Parathyroid adenoma (tissue), 2 donors: ENCODE measurements around the gene DHRS7C.

Experiments used
- H2AFZ ChIP-seq: fragments of 300-600 bp; sonication (generic); one replicate; pipeline ENCODE4 v1.7.0; 2017; ENCODE audit warnings: antibody characterized with exemption, mild to moderate bottlenecking
- H3K27ac ChIP-seq: fragments of 300-600 bp; sonication (generic); one replicate; pipeline ENCODE4 v1.7.0; 2017
- H3K27me3 ChIP-seq: fragments of 300-600 bp; sonication (generic); one replicate; pipeline ENCODE4 v1.7.0; 2017; ENCODE audit warnings: low read length; ENCODE audit not compliant: control insufficient read depth, insufficient read depth
- H3K36me3 ChIP-seq: fragments of 300-600 bp; sonication (generic); one replicate; pipeline ENCODE4 v1.7.0; 2017; ENCODE audit warnings: low read length; ENCODE audit not compliant: control insufficient read depth, insufficient read depth
- H3K4me1 ChIP-seq: fragments of 300-600 bp; sonication (generic); one replicate; pipeline ENCODE4 v1.7.0; 2017; ENCODE audit warnings: control low read depth
- H3K4me2 ChIP-seq: fragments of 300-600 bp; sonication (generic); one replicate; pipeline ENCODE4 v1.7.0; 2017; ENCODE audit warnings: low read length
- H3K4me3 ChIP-seq: fragments of 300-600 bp; sonication (generic); one replicate; pipeline ENCODE4 v1.7.0; 2017; ENCODE audit warnings: low read depth, low read length
- H3K79me2 ChIP-seq: fragments of 300-600 bp; sonication (generic); one replicate; pipeline ENCODE4 v1.7.0; 2017; ENCODE audit warnings: control low read depth
- H3K9ac ChIP-seq: fragments of 300-600 bp; sonication (generic); one replicate; pipeline ENCODE4 v1.7.0; 2017; ENCODE audit warnings: mild to moderate bottlenecking
- H3K9me3 ChIP-seq: fragments of 300-600 bp; sonication (generic); one replicate; pipeline ENCODE4 v1.7.0; 2017; ENCODE audit warnings: low read length; ENCODE audit not compliant: control insufficient read depth
- TF ChIP-seq, protein P1 (sequence below): fragments of 300-600 bp; sonication (generic); IDR thresholded peaks from one replicate; pipeline ENCODE4 v1.7.0; 2017; ENCODE audit warnings: antibody characterized with exemption, mild to moderate bottlenecking
- donor health status: primary hyperparathyroidism.

The DHRS7C gene

GRCh38 chr17:9817086-9817485, 25.7 kb upstream of the DHRS7C start:
- H2AFZ ChIP-seq = no peak overlapping the region
- no peaks in the 10 kb centered on the region for H3K27me3 ChIP-seq
- no peak overlapping the region for H3K27ac ChIP-seq
- no peaks in the 10 kb centered on the region for H3K79me2 ChIP-seq
- no peak overlapping the region for H3K4me2 ChIP-seq
- TF ChIP-seq, protein P1, sequence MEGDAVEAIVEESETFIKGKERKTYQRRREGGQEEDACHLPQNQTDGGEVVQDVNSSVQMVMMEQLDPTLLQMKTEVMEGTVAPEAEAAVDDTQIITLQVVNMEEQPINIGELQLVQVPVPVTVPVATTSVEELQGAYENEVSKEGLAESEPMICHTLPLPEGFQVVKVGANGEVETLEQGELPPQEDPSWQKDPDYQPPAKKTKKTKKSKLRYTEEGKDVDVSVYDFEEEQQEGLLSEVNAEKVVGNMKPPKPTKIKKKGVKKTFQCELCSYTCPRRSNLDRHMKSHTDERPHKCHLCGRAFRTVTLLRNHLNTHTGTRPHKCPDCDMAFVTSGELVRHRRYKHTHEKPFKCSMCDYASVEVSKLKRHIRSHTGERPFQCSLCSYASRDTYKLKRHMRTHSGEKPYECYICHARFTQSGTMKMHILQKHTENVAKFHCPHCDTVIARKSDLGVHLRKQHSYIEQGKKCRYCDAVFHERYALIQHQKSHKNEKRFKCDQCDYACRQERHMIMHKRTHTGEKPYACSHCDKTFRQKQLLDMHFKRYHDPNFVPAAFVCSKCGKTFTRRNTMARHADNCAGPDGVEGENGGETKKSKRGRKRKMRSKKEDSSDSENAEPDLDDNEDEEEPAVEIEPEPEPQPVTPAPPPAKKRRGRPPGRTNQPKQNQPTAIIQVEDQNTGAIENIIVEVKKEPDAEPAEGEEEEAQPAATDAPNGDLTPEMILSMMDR = no peak
- H3K9me3 ChIP-seq = no peaks in the 10 kb centered on the region
- H3K4me3 ChIP-seq = no peak overlapping the region
- H3K9ac ChIP-seq = no peak overlapping the region
- H3K36me3 ChIP-seq = no peaks in the 10 kb centered on the region
- H3K4me1 ChIP-seq = no peaks in the 10 kb centered on the region

GRCh38 chr17:9816472-9816871, 25.1 kb upstream of the DHRS7C start:
- Histone ChIP-seq H3K4me2 (no peak overlapping the region), H3K27ac (no peak overlapping the region), H3K27me3 (no peaks in the 10 kb centered on the region), H2AFZ (no peak overlapping the region), H3K4me1 (no peaks in the 10 kb centered on the region), H3K9ac (no peak overlapping the region), H3K79me2 (no peaks in the 10 kb centered on the region), H3K36me3 (no peaks in the 10 kb centered on the region), H3K9me3 (no peaks in the 10 kb centered on the region), H3K4me3 (no peak overlapping the region)
- TF ChIP-seq, protein P1 = no peak

GRCh38 chr17:9814337-9814945, 23.0 kb upstream of the DHRS7C start:
- Histone ChIP-seq H3K27me3 (no peaks in the 10 kb centered on the region), H3K27ac (no peak overlapping the region), H2AFZ (no peak overlapping the region), H3K79me2 (no peaks in the 10 kb centered on the region), H3K9ac (no peak overlapping the region), H3K4me1 (no peaks in the 10 kb centered on the region), H3K4me3 (no peak overlapping the region), H3K36me3 (no peaks in the 10 kb centered on the region), H3K9me3 (no peaks in the 10 kb centered on the region), H3K4me2 (no peak overlapping the region)
- TF ChIP-seq, protein P1 = no peak

GRCh38 chr17:9813166-9813565, 21.8 kb upstream of the DHRS7C start:
- H3K36me3 ChIP-seq = no peaks in the 10 kb centered on the region
- H2AFZ ChIP-seq = no peak overlapping the region
- H3K27ac ChIP-seq = no peak overlapping the region
- H3K27me3 ChIP-seq = no peaks in the 10 kb centered on the region
- no peaks in the 10 kb centered on the region for H3K79me2 ChIP-seq
- H3K9ac ChIP-seq = no peak overlapping the region
- no peaks in the 10 kb centered on the region for H3K9me3 ChIP-seq
- no peak overlapping the region for H3K4me3 ChIP-seq
- H3K4me1 ChIP-seq = no peaks in the 10 kb centered on the region
- TF ChIP-seq, protein P1 = no peak
- H3K4me2 ChIP-seq = no peak overlapping the region

GRCh38 chr17:9811537-9811936, 20.1 kb upstream of the DHRS7C start:
- Histone ChIP-seq H3K4me3 (no peak overlapping the region), H3K4me2 (no peak overlapping the region), H3K9me3 (no peaks in the 10 kb centered on the region), H3K4me1 (no peaks in the 10 kb centered on the region), H3K79me2 (no peaks in the 10 kb centered on the region), H3K9ac (no peak overlapping the region), H3K36me3 (no peaks in the 10 kb centered on the region), H3K27ac (no peak overlapping the region), H2AFZ (no peak overlapping the region), H3K27me3 (no peaks in the 10 kb centered on the region)
- TF ChIP-seq, protein P1 = no peak
